Sciatic nerve (tissue), 1 donor: ENCODE data around the gene ITGA11. TPM values are rescaled to one million over a fixed set of nuclear protein-coding genes. Genes with fewer than 3 reads are reported as not detected.

Experiments used
- total RNA-seq: library from RNA; stranded (reverse); fragmentation: NEBNext Ultra II Directional; extraction: Animal tissue kit (Norgen Biotek cat#: 25700); gene quantifications from one replicate; pipeline ENCODE4 v1.2.1, GENCODE V29; 2021
- donor health status: DM: no; HTN: no; CAD: no.

Gene ITGA11
- total RNA-seq, 1 donor from 2014 or later = 10.3 TPM

Other genes with a start within 250 kb of the ITGA11 start
- gene CALML4, start 226.8 kb downstream of the ITGA11 start, total RNA-seq = 12.8 TPM
- gene CLN6, start 202.4 kb downstream of the ITGA11 start, total RNA-seq = 15.0 TPM
- 58.0 TPM for gene FEM1B, start 154.4 kb downstream of the ITGA11 start, total RNA-seq
- 10.2 TPM for gene CORO2B, start 146.8 kb upstream of the ITGA11 start, total RNA-seq